CD4-positive, alpha-beta T cell (primary cell): ENCODE measurements around the gene C1orf105. TPM values are rescaled to one million over a fixed set of nuclear protein-coding genes. Genes with fewer than 3 reads are reported as not detected.

Experiments used
- ATAC-seq: fragments of 200-7000 bp; cut with Tn5 transposase; one replicate; pipeline ENCODE4 v1.10.0; 2022; ENCODE audit warnings: mild to moderate bottlenecking; ENCODE audit not compliant: poor library complexity
- CTCF ChIA-PET: fragments of 350-600 bp; sonication (Branson Sonifier 250); formaldehyde crosslinking; loops from one replicate; lab custom pipeline; 2021; ENCODE audit warnings: antibody characterized with exemption, inconsistent platforms; lab: Charles Lee
- POLR2A ChIA-PET: fragments of 350-600 bp; sonication (Branson Sonifier 250); formaldehyde crosslinking; loops from one replicate; lab custom pipeline; 2021; ENCODE audit warnings: antibody characterized with exemption, inconsistent platforms; lab: Charles Lee
- DNase-seq, 14 experiments: peaks; one replicate each; pipeline ENCODE4 v3.0.0-alpha.2; 2013 to 2020; ENCODE audit warnings: mixed read lengths in 2 of 14
- H3K27ac ChIP-seq, 2 donors: one replicate each; pipeline versions ENCODE4 v1.5.1 to v1.7.0; 2013; ENCODE audit warnings: low read length in 2 of 2, low read depth in 1 of 2, mild to moderate bottlenecking in 1 of 2
- H3K27me3 ChIP-seq, 2 experiments: 1 replicate in 1 of 2; 2 replicates in 1 of 2; pipeline versions ENCODE4 v1.6.1 to v1.7.0; 2013; ENCODE audit warnings: low read length in 2 of 2, control low read depth in 1 of 2, mild to moderate bottlenecking in 1 of 2, moderate library complexity in 1 of 2; ENCODE audit not compliant: insufficient read depth in 2 of 2, control insufficient read depth in 1 of 2
- H3K36me3 ChIP-seq: one replicate; pipeline ENCODE4 v1.6.1; 2013; ENCODE audit warnings: low read length, control low read depth; ENCODE audit not compliant: insufficient read depth
- H3K4me1 ChIP-seq: one replicate; pipeline ENCODE4 v1.6.1; 2013; ENCODE audit warnings: low read length, control low read depth; ENCODE audit not compliant: insufficient read depth
- H3K4me3 ChIP-seq: one replicate; pipeline ENCODE4 v1.5.1; 2013; ENCODE audit warnings: mild to moderate bottlenecking, low read length, moderate library complexity
- H3K9me3 ChIP-seq, 2 experiments: 1 replicate in 1 of 2; 2 replicates in 1 of 2; pipeline versions ENCODE4 v1.6.1 to v1.7.0; 2013; ENCODE audit warnings: low read length in 2 of 2, mild to moderate bottlenecking in 2 of 2, control low read depth in 1 of 2, moderate library complexity in 1 of 2; ENCODE audit not compliant: control insufficient read depth in 1 of 2, insufficient read depth in 1 of 2
- H3K27ac Mint-ChIP-seq: one replicate; pipeline ENCODE4 v1.8.0; 2020; ENCODE audit warnings: mixed read lengths
- H3K27me3 Mint-ChIP-seq: one replicate; pipeline ENCODE4 v1.8.0; 2021; ENCODE audit warnings: mixed read lengths
- H3K36me3 Mint-ChIP-seq: one replicate; pipeline ENCODE4 v1.8.0; 2021; ENCODE audit warnings: low read depth, mixed read lengths
- H3K4me1 Mint-ChIP-seq: one replicate; pipeline ENCODE4 v1.8.0; 2021; ENCODE audit warnings: low read depth, mixed read lengths
- H3K4me3 Mint-ChIP-seq: one replicate; pipeline ENCODE4 v1.8.0; 2020; ENCODE audit warnings: mild to moderate bottlenecking, mixed read lengths
- H3K9me3 Mint-ChIP-seq: one replicate; pipeline ENCODE4 v1.8.0; 2020; ENCODE audit warnings: mixed read lengths
- intact Hi-C, 2 experiments: fragments of 100-400 bp; cut with DNase I in 1 of 2; cut with micrococcal nuclease in 1 of 2; formaldehyde crosslinking; loops; one replicate each; pipeline versions ENCODE4 v1.15.1 to v1.9.0; 2023 to 2025; cut with DNase I, micrococcal nuclease
- total RNA-seq, 174 experiments: library from RNA in 2 of 174; stranded (reverse) in 2 of 174; gene quantifications; one replicate each; pipeline ENCODE4 v1.2.3 and lab custom pipeline; 2021 to 2026
- TF ChIP-seq, protein P1 (sequence below): fragments of 200-600 bp; IDR thresholded peaks from one replicate; pipeline ENCODE4 v1.8.0; 2022; ENCODE audit warnings: antibody characterized with exemption, mild to moderate bottlenecking

C1orf105 gene
- total RNA-seq, 2 experiments from 2014 or later, result not detected

DNA sequence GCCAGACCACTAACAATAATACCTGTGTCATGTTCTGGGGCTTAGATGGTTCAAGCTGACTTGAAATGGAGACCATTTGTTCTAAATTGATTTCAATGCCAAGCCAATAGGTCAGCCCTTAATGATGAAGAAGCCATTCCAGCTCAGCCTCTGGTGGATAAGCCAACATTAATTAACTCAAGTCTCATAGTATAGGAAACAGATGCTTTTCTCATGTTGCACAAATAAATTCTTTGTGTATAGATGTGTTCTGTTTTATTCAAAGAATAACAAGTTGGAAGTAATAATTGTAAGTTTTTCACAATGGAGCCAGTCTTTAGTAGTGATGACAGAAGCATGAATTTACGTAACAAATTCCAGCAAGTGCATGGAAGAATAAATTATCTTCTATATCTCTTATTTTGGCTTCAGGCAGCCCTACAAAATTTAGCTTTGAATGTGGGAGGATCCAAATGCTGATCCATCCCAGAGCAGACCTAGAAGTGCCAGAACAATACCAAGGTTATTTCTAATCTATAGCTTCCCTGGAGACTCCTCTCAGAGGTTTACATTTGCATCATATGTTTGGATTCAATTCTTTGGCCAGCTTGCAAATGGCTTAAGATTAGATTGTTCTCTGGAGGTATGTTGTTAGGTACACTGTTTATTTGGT lies 42.2 kb upstream of the C1orf105 start:
- Histone ChIP-seq H3K4me3 (no peak overlapping the region), H3K4me1 (no peaks in the 10 kb centered on the region), H3K36me3 (no peaks in the 10 kb centered on the region), H3K27me3 (no peaks in the 10 kb centered on the region), H3K9me3 (no peaks in the 10 kb centered on the region), H3K27ac (no peak overlapping the region)
- Mint-ChIP-seq H3K9me3 (no peaks in the 10 kb centered on the region), H3K27me3 (no peaks in the 10 kb centered on the region), H3K36me3 (no peaks in the 10 kb centered on the region), H3K4me3 (no peak overlapping the region), H3K27ac (peak overlapping the region; percentile 52), H3K4me1 (peaks cover 58% of the 10 kb centered on the region)
- CTCF ChIA-PET, result interaction anchor here (1.0 kb wide), 1 partner anchor 18 kb away, joined by 3 read pairs; no protein-coding TSS in a partner anchor
- TF ChIP-seq, protein P1, sequence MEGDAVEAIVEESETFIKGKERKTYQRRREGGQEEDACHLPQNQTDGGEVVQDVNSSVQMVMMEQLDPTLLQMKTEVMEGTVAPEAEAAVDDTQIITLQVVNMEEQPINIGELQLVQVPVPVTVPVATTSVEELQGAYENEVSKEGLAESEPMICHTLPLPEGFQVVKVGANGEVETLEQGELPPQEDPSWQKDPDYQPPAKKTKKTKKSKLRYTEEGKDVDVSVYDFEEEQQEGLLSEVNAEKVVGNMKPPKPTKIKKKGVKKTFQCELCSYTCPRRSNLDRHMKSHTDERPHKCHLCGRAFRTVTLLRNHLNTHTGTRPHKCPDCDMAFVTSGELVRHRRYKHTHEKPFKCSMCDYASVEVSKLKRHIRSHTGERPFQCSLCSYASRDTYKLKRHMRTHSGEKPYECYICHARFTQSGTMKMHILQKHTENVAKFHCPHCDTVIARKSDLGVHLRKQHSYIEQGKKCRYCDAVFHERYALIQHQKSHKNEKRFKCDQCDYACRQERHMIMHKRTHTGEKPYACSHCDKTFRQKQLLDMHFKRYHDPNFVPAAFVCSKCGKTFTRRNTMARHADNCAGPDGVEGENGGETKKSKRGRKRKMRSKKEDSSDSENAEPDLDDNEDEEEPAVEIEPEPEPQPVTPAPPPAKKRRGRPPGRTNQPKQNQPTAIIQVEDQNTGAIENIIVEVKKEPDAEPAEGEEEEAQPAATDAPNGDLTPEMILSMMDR, result no peak
- intact Hi-C loops, result no loop called here
- ATAC-seq, result no peak
- POLR2A ChIA-PET, result interaction anchor here (0.6 to 1.7 kb wide), 3 partner anchors 18 to 21 kb away, joined by 3 read pairs; no protein-coding TSS in a partner anchor
- DNase-seq, result no peak

DNA sequence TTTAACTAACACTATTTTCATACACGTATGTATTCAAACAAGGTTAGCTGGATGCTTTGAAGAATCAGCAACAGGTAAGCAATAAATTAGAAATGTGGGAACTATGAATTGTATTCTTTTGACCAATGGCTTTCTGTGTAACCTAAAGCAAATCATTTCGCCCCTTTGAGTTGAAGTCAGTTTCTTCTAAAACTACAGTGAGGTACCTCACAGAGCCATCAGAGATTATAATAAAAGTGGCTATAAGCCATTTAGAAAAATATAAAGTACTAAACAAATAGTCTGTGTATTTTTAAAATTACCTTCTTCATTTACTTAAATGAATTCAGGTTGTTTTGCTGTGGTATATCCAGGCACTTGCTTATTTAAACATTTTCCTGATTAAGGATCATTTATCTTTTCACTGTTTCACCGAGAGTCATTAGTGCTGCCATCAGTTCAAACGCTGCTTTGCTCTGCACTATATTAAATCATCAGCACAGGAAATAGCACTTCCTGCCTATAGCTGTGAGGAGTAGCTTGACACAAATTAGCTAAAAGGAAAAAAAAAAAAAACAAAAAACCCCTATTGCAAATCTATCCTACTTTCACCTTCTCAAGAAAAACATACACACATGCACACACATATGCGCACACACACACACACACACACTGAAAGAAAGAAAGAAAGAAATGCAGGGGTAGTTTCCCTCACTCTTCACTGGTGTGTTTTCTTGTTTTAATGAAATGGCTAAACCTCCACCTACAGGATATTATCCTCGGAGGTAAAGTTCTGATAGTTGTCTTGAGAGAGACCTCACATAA lies 39.8 kb upstream of the C1orf105 start:
- H3K9me3 Mint-ChIP-seq, result no peaks in the 10 kb centered on the region
- no peaks in the 10 kb centered on the region for H3K36me3 Mint-ChIP-seq
- peaks cover 59% of the 10 kb centered on the region for H3K4me1 Mint-ChIP-seq
- TF ChIP-seq, protein P1, result no peak
- peak overlapping the region; percentile 88 for H3K27ac Mint-ChIP-seq
- CTCF ChIA-PET, result interaction anchor here (1.0 to 1.5 kb wide), 3 partner anchors 14 to 22 kb away, joined by 3 to 10 read pairs (median 4); no protein-coding TSS in a partner anchor
- POLR2A ChIA-PET, result interaction anchor here (1.0 to 3.6 kb wide), 4 partner anchors 14 to 200 kb away, joined by 6 to 38 read pairs (median 21); no protein-coding TSS in a partner anchor
- H3K4me3 ChIP-seq, result peak overlapping the region; percentile 19
- DNase-seq (peak in 8 of 14 experiments; percentile 9 to 84 (median 38)), ATAC-seq (peak; percentile 96)
- peak overlapping the region; percentile 62 to 77 for H3K27ac ChIP-seq
- H3K36me3 ChIP-seq, result no peaks in the 10 kb centered on the region
- peak overlapping the region; percentile 65 for H3K4me3 Mint-ChIP-seq
- no peaks in the 10 kb centered on the region for H3K27me3 Mint-ChIP-seq
- H3K9me3 ChIP-seq, result no peaks in the 10 kb centered on the region
- intact Hi-C loops, result loop anchor here in 1 of 2 experiments (1.0 to 5.0 kb wide), 4 partner anchors 14 to 198 kb away; no protein-coding TSS in a partner anchor
- no peaks in the 10 kb centered on the region for H3K27me3 ChIP-seq
- no peaks in the 10 kb centered on the region for H3K4me1 ChIP-seq

DNA sequence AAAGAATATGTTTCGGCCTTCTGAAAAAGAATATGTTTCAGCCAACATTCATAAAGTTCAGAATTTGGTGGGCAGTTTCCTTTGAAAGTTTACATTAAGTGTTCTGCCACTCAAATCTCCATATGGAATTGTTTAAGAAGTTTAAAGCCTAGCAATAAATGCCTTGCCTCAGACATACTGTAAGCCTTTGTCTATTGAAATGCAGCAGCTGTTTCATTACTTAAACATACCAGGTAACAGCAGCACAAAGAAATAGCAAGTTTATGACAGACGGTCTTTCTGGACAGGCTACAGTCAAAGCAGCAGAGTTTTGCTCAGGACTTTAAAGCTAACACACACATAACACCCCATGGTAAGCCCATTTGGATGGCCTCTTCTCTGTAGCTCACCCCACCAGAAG lies 38.5 kb upstream of the C1orf105 start:
- Histone ChIP-seq H3K36me3 (no peaks in the 10 kb centered on the region), H3K27me3 (no peaks in the 10 kb centered on the region), H3K4me3 (no peak overlapping the region), H3K9me3 (no peaks in the 10 kb centered on the region), H3K4me1 (no peaks in the 10 kb centered on the region), H3K27ac (no peak overlapping the region)
- ChIA-PET CTCF (interaction anchor here (0.8 kb wide), 1 partner anchor 11 kb away, joined by 5 read pairs; no protein-coding TSS in a partner anchor), POLR2A (interaction anchor here (1.1 to 3.6 kb wide), 3 partner anchors 9 to 23 kb away, joined by 3 to 38 read pairs (median 35); no protein-coding TSS in a partner anchor)
- H3K36me3 Mint-ChIP-seq, result no peaks in the 10 kb centered on the region
- no peak for DNase-seq
- TF ChIP-seq, protein P1, result no peak
- H3K4me1 Mint-ChIP-seq, result peaks cover 54% of the 10 kb centered on the region
- intact Hi-C loops, result loop anchor here in 1 of 2 experiments (1.0 to 5.0 kb wide), 3 partner anchors 13 to 200 kb away; no protein-coding TSS in a partner anchor
- H3K4me3 Mint-ChIP-seq, result no peak overlapping the region
- H3K27me3 Mint-ChIP-seq, result no peaks in the 10 kb centered on the region
- H3K9me3 Mint-ChIP-seq, result no peaks in the 10 kb centered on the region
- no peak for ATAC-seq
- H3K27ac Mint-ChIP-seq, result peak overlapping the region; percentile 88
